Tibial nerve (tissue), 4 donors: ENCODE data around the gene ADGRG6. TPM values are rescaled to one million over a fixed set of nuclear protein-coding genes. Genes with fewer than 3 reads are reported as not detected.

Experiments
- DNase-seq, 2 donors: peaks; one replicate each; pipeline ENCODE4 v3.0.0-alpha.2; 2019; ENCODE audit warnings: low spot score in 2 of 2
- H3K27ac ChIP-seq, 4 donors: fragments of 200-600 bp; sonication (generic) in 3 of 4; one replicate each; pipeline ENCODE4 v1.5.1; 2017 to 2019; ENCODE audit warnings: mild to moderate bottlenecking in 1 of 4
- H3K27me3 ChIP-seq, 2 donors: fragments of 200-600 bp; sonication (generic) in 1 of 2; one replicate each; pipeline versions ENCODE4 v1.5.1 to v1.6.0; 2017 to 2019
- H3K36me3 ChIP-seq, 3 donors: fragments of 200-600 bp; sonication (generic); one replicate each; pipeline ENCODE4 v1.5.1; 2018 to 2019
- H3K4me1 ChIP-seq, 4 donors: fragments of 200-600 bp; sonication (generic) in 3 of 4; one replicate each; pipeline ENCODE4 v1.5.1; 2017 to 2019
- H3K4me3 ChIP-seq, 4 donors: fragments of 200-600 bp; sonication (generic) in 3 of 4; one replicate each; pipeline ENCODE4 v1.5.1; 2017 to 2019; ENCODE audit warnings: mild to moderate bottlenecking in 1 of 4, moderate library complexity in 1 of 4
- H3K9me3 ChIP-seq, 4 donors: fragments of 200-600 bp; sonication (generic) in 3 of 4; one replicate each; pipeline ENCODE4 v1.5.1; 2017 to 2019
- EP300 ChIP-seq, 2 donors: sonication (generic); formaldehyde crosslinking; IDR thresholded peaks; one replicate each; pipeline ENCODE4 v1.6.1; 2017; ENCODE audit warnings: antibody characterized with exemption in 2 of 2, mild to moderate bottlenecking in 1 of 2
- POLR2A ChIP-seq, 2 donors: fragments of 450-650 bp; IDR thresholded peaks; one replicate each; pipeline ENCODE4 v1.6.1; 2017; ENCODE audit warnings: antibody characterized with exemption in 2 of 2, mild to moderate bottlenecking in 2 of 2, moderate library complexity in 2 of 2
- WGBS, 2 donors: methylation state at CpG; one replicate each; pipeline ENCODE4 v1.1.5; 2018; 5-methylcytosine and 5-hydroxymethylcytosine counted together
- total RNA-seq, 4 donors: library from RNA; depleted of rRNA; stranded (reverse); fragments of >200 nt; gene quantifications; one replicate each; pipeline ENCODE4 v1.1.0, GENCODE V29; 2016
- TF ChIP-seq, protein P1 (sequence below), 5 experiments: fragments of 200-600 bp in 3 of 5; fragments of 450-650 bp in 2 of 5; sonication (generic) in 3 of 5; IDR thresholded peaks; one replicate each; pipeline ENCODE4 v1.5.1; 2016 to 2019; ENCODE audit warnings: antibody characterized with exemption in 5 of 5, mild to moderate bottlenecking in 3 of 5, moderate library complexity in 2 of 5

Gene ADGRG6
- total RNA-seq, 4 donors from 2014 or later: 35.4 to 59.9 (median 39.1) TPM

DNA sequence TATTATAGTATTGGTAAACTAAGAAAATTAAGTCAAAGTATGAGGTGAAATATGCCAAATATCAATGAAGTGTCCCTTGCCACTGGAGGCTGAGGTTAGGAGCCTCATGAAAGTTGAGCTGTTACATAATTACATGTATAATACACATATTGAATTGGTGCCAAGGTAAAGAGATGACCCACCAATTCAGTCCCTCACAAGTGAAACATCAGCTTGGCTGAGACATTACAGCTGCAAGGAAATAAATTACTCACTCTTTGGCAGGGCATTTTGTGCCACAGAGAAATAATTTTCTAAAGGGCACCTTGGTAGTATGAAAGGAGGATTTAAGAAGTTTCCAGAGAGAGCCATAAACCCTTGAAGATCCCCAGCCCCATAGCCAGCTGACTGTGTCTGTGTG is 127.4 kb downstream of the ADGRG6 start:
- no peaks in the 10 kb centered on the region for H3K4me1 ChIP-seq
- H3K4me3 ChIP-seq: no peak overlapping the region
- TF ChIP-seq POLR2A (IDR thresholded peaks at IDR 0.05): no peak
- TF ChIP-seq EP300 (IDR thresholded peaks at IDR 0.05): no peak
- TF ChIP-seq, protein P1, sequence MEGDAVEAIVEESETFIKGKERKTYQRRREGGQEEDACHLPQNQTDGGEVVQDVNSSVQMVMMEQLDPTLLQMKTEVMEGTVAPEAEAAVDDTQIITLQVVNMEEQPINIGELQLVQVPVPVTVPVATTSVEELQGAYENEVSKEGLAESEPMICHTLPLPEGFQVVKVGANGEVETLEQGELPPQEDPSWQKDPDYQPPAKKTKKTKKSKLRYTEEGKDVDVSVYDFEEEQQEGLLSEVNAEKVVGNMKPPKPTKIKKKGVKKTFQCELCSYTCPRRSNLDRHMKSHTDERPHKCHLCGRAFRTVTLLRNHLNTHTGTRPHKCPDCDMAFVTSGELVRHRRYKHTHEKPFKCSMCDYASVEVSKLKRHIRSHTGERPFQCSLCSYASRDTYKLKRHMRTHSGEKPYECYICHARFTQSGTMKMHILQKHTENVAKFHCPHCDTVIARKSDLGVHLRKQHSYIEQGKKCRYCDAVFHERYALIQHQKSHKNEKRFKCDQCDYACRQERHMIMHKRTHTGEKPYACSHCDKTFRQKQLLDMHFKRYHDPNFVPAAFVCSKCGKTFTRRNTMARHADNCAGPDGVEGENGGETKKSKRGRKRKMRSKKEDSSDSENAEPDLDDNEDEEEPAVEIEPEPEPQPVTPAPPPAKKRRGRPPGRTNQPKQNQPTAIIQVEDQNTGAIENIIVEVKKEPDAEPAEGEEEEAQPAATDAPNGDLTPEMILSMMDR (IDR thresholded peaks at IDR 0.05): no peak
- H3K27me3 ChIP-seq: no peaks in the 10 kb centered on the region
- DNase-seq: no peak
- no peaks in the 10 kb centered on the region for H3K9me3 ChIP-seq
- no peak overlapping the region for H3K27ac ChIP-seq
- peaks cover 0 to 25% (median 0%) of the 10 kb centered on the region in 3 donors for H3K36me3 ChIP-seq

DNA sequence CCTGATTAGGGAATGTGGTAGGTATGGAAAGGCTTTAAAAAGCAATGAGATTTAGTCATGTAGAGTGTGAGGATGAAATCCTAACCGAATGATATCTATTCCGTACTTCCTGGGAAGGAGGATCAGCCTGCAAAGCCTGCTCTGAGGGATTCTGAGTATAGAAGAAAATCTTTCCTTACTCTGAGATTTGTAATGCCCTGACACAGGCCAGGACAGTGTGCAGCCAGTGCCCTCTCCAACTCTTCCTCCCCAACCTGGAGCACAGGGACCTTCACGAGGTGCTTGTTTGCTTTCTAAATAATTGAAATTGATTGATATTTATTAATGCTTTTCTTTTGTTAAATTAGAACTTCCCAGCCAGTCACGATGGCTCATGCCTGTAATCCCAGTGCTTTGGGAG is 131.6 kb downstream of the ADGRG6 start:
- WGBS, 2 donors: 85 to 94% methylated on average over 4 of the region's 4 CpGs

DNA sequence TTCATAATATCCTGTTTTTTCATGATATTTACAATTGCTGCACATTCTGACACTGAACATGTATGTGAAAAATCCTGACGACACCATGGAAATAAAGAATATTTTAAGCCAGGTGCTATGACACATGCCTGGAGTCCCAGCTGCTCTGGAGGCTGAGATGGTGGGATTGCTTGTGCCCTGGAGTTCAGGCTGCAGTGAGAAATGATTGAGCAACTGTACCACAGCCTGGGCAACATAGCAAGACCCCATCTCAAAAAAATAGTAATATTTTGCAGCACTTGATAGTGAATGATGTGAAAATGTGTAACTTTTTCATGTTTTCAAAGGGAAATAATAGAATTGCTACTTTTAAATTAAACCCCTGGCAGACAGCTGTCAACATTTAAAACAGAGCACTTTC is 137.1 kb downstream of the ADGRG6 start:
- whole genome bisulfite sequencing, 2 donors: 97 to 100% methylated on average over 1 of the region's 1 CpG
- H3K27ac ChIP-seq: no peak overlapping the region
- no peaks in the 10 kb centered on the region for H3K4me1 ChIP-seq
- TF ChIP-seq EP300 (IDR thresholded peaks at IDR 0.05): no peak
- TF ChIP-seq, protein P1 (IDR thresholded peaks at IDR 0.05): no peak
- no peaks in the 10 kb centered on the region for H3K9me3 ChIP-seq
- H3K36me3 ChIP-seq: peaks cover 0 to 16% (median 0%) of the 10 kb centered on the region in 3 donors
- H3K4me3 ChIP-seq: no peak overlapping the region
- DNase-seq: no peak
- H3K27me3 ChIP-seq: no peaks in the 10 kb centered on the region

More for the DNA sequence above, 131.6 kb downstream of the ADGRG6 start:
- TF ChIP-seq POLR2A (IDR thresholded peaks at IDR 0.05): no peak
- no peak for TF ChIP-seq EP300 (IDR thresholded peaks at IDR 0.05)
- TF ChIP-seq, protein P1 (IDR thresholded peaks at IDR 0.05): no peak
- Histone ChIP-seq H3K36me3 (peaks cover 0 to 5% (median 0%) of the 10 kb centered on the region in 3 donors), H3K27ac (no peak overlapping the region), H3K27me3 (no peaks in the 10 kb centered on the region), H3K9me3 (no peaks in the 10 kb centered on the region), H3K4me3 (no peak overlapping the region), H3K4me1 (no peaks in the 10 kb centered on the region)
- DNase-seq: no peak

DNA sequence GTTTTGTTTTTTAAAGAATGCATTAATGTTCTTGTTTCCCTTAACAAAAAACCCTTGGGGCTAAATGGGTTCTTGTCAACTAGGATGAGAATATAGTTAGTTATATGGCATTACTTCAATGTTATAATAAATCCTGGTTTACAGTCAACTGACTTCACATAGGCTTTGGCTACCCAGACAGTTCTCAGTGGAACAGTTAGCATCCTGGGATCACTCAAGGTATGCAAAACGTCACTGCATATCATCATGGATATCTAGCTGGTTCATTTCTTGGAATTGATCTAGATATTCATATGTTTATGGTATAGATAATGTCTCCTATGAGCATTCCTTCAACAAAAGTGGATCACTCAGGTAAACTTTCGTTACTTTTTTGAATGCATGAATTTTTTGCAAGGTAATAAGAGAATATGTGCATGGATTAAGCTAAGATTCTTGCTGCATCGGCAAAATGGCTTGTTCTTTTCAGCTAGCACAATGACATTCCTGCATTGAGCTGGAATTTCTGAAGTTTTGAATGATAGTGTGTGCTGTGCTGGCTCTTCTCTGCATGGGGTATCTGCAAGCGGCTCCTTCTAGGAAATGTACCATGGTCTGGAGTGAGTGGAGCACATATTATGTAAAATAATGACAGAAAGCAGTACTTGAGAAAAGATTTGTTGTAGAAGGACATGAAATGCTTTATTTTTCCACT is 138.9 kb downstream of the ADGRG6 start:
- 65 to 70% methylated on average over 4 of the region's 4 CpGs for WGBS, 2 donors
- no peak for DNase-seq
- no peak overlapping the region for H3K4me3 ChIP-seq
- TF ChIP-seq EP300 (IDR thresholded peaks at IDR 0.05) (no peak), POLR2A (IDR thresholded peaks at IDR 0.05) (no peak)
- TF ChIP-seq, protein P1 (IDR thresholded peaks at IDR 0.05): no peak
- no peaks in the 10 kb centered on the region for H3K9me3 ChIP-seq
- H3K27ac ChIP-seq: no peak overlapping the region
- H3K36me3 ChIP-seq: peaks cover 0 to 21% (median 0%) of the 10 kb centered on the region in 3 donors
- no peaks in the 10 kb centered on the region for H3K4me1 ChIP-seq
- no peaks in the 10 kb centered on the region for H3K27me3 ChIP-seq

DNA sequence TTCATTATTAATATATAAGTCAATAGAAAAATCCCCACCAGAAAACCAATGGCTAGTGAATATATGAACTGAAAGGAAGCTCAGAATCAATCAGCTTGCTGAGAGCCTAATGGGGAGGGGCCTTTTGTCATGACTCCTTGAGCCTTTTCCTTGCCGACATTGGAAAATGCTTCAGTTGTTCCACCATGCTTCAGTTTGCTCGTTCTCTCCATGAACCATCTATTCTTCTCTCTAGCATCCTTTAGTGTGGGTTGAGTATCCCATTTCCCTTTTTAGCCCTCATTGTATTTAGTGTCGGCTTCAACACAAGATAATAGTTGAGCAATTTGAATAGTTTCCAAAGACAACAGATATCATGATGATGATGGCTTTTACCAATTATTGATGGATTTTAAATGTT is 139.9 kb downstream of the ADGRG6 start:
- H3K4me3 ChIP-seq: no peak overlapping the region

More for the DNA sequence above, 139.9 kb downstream of the ADGRG6 start:
- Histone ChIP-seq H3K27ac (no peak overlapping the region), H3K9me3 (no peaks in the 10 kb centered on the region), H3K27me3 (no peaks in the 10 kb centered on the region), H3K36me3 (peaks cover 0 to 21% (median 0%) of the 10 kb centered on the region in 3 donors), H3K4me1 (no peaks in the 10 kb centered on the region)
- TF ChIP-seq EP300 (IDR thresholded peaks at IDR 0.05): no peak
- TF ChIP-seq, protein P1 (IDR thresholded peaks at IDR 0.05): no peak
- TF ChIP-seq POLR2A (IDR thresholded peaks at IDR 0.05): no peak
- no peak for DNase-seq
- WGBS, 2 donors: 45 to 62% methylated on average over 3 of the region's 3 CpGs
